ENCODE results near the gene FASTKD3.
A peak's percentile ranks its signal among the peaks of the same experiment; 100 is the strongest.

The FASTKD3 gene

GRCh38 chr5:7849681-7850394 is 19.0 kb downstream of the FASTKD3 start:
- DNase-seq (ENCODE audit: low read depth, low spot score): peak; percentile 79

GRCh38 chr5:7848296-7848695 is 20.5 kb downstream of the FASTKD3 start:
- DNase-seq (ENCODE audit: low read depth, low spot score): no peak

GRCh38 chr5:7846327-7846726 is 22.5 kb downstream of the FASTKD3 start:
- no peak for DNase-seq (ENCODE audit: low read depth, low spot score)

GRCh38 chr5:7845557-7845956 is 23.3 kb downstream of the FASTKD3 start:
- DNase-seq (ENCODE audit: low read depth, low spot score): no peak

- DNase-seq (ENCODE audit: low read depth, low spot score): no peak
These were observed 23.9 kb downstream of the FASTKD3 start for GRCh38 chr5:7844901-7845300.

GRCh38 chr5:7842531-7842930 is 26.3 kb downstream of the FASTKD3 start:
- DNase-seq (ENCODE audit: low read depth, low spot score): no peak

GRCh38 chr5:7837403-7837802 is 31.4 kb downstream of the FASTKD3 start:
- DNase-seq (ENCODE audit: low read depth, low spot score): no peak

GRCh38 chr5:7834982-7835381 is 33.8 kb downstream of the FASTKD3 start:
- DNase-seq (ENCODE audit: low read depth, low spot score): no peak

- DNase-seq (ENCODE audit: low read depth, low spot score): no peak
These were observed 40.6 kb downstream of the FASTKD3 start for GRCh38 chr5:7828269-7828668.

GRCh38 chr5:7827610-7828009 is 41.2 kb downstream of the FASTKD3 start:
- DNase-seq (ENCODE audit: low read depth, low spot score): no peak

GRCh38 chr5:7825630-7826029 is 43.2 kb downstream of the FASTKD3 start:
- DNase-seq (ENCODE audit: low read depth, low spot score): no peak

- no peak for DNase-seq (ENCODE audit: low read depth, low spot score)
These were observed 43.8 kb downstream of the FASTKD3 start for GRCh38 chr5:7824995-7825394.

GRCh38 chr5:7823594-7823993 is 45.2 kb downstream of the FASTKD3 start:
- DNase-seq (ENCODE audit: low read depth, low spot score): no peak

- DNase-seq (ENCODE audit: low read depth, low spot score): no peak
These were observed 46.4 kb downstream of the FASTKD3 start for GRCh38 chr5:7822449-7822848.

- DNase-seq (ENCODE audit: low read depth, low spot score): no peak
These were observed 52.3 kb downstream of the FASTKD3 start for GRCh38 chr5:7816535-7816901.

GRCh38 chr5:7815892-7816534 is 52.8 kb downstream of the FASTKD3 start:
- peak; percentile 95 for DNase-seq (ENCODE audit: low read depth, low spot score)

- DNase-seq (ENCODE audit: low read depth, low spot score): no peak
These were observed 54.0 kb downstream of the FASTKD3 start for GRCh38 chr5:7814816-7815215.

GRCh38 chr5:7813576-7813975 is 55.3 kb downstream of the FASTKD3 start:
- DNase-seq (ENCODE audit: low read depth, low spot score): no peak

- no peak for DNase-seq (ENCODE audit: low read depth, low spot score)
These were observed 55.8 kb downstream of the FASTKD3 start for GRCh38 chr5:7813007-7813406.

GRCh38 chr5:7811715-7812114 is 57.1 kb downstream of the FASTKD3 start:
- DNase-seq (ENCODE audit: low read depth, low spot score): no peak
